Activated CD8-positive, alpha-beta T cell treated with anti-CD3 and anti-CD28 coated beads for 36 hours (primary cell): Measurements from ENCODE around the gene FAM3B. TPM values are rescaled to one million over a fixed set of nuclear protein-coding genes. Genes with fewer than 3 reads are reported as not detected.

Source experiments
- ATAC-seq: fragments of 200-7000 bp; cut with Tn5 transposase; one replicate; pipeline ENCODE4 v1.10.0; 2021; ENCODE audit warnings: mild to moderate bottlenecking, moderate library complexity
- CTCF ChIA-PET: fragments of 350-600 bp; sonication (Branson Sonifier 250); formaldehyde crosslinking; loops from one replicate; lab custom pipeline; 2021; ENCODE audit warnings: antibody characterized with exemption; lab: Charles Lee
- POLR2A ChIA-PET: fragments of 350-600 bp; sonication (Branson Sonifier 250); formaldehyde crosslinking; loops from one replicate; lab custom pipeline; 2021; ENCODE audit warnings: antibody characterized with exemption; lab: Charles Lee
- DNase-seq: peaks from one replicate; pipeline ENCODE4 v3.0.0-alpha.2; 2020
- H3K27ac Mint-ChIP-seq: one replicate; pipeline ENCODE4 v1.8.0; 2021; ENCODE audit warnings: mild to moderate bottlenecking, mixed read lengths
- H3K27me3 Mint-ChIP-seq: one replicate; pipeline ENCODE4 v1.8.0; 2021; ENCODE audit warnings: mixed read lengths
- H3K36me3 Mint-ChIP-seq: one replicate; pipeline ENCODE4 v1.8.0; 2021; ENCODE audit warnings: low read depth, mixed read lengths
- H3K4me1 Mint-ChIP-seq: one replicate; pipeline ENCODE4 v1.8.0; 2021; ENCODE audit warnings: low read depth, mixed read lengths
- H3K4me3 Mint-ChIP-seq: one replicate; pipeline ENCODE4 v1.8.0; 2021; ENCODE audit warnings: mild to moderate bottlenecking, moderate library complexity, mixed read lengths
- H3K9me3 Mint-ChIP-seq: one replicate; pipeline ENCODE4 v1.8.0; 2021; ENCODE audit warnings: mixed read lengths
- CTCF ChIP-seq: fragments of 200-600 bp; IDR thresholded peaks from one replicate; pipeline ENCODE4 v1.8.0; 2022; ENCODE audit warnings: antibody characterized with exemption, mild to moderate bottlenecking
- intact Hi-C: fragments of 100-400 bp; cut with micrococcal nuclease; formaldehyde crosslinking; loops from one replicate; pipeline ENCODE4 v1.10.0; 2022
- total RNA-seq, 2 experiments: library from RNA; stranded (reverse); gene quantifications; one replicate each; pipeline ENCODE4 v1.2.3, GENCODE V29; 2021

The FAM3B gene
- total RNA-seq, 2 experiments from 2014 or later, result not detected

GRCh38 chr21:41368735-41369104 is 52.1 kb downstream of the FAM3B start:
- ATAC-seq (no peak), DNase-seq (no peak)
- intact Hi-C loops, result no loop called here
- CTCF ChIA-PET, result interaction anchor here (0.6 to 1.9 kb wide), 4 partner anchors 11 to 85 kb away, joined by 3 to 12 read pairs (median 3); partner anchors contain the start of gene MX1
- Mint-ChIP-seq H3K36me3 (peaks cover 3% of the 10 kb centered on the region), H3K9me3 (no peaks in the 10 kb centered on the region), H3K27me3 (no peaks in the 10 kb centered on the region), H3K27ac (peak overlapping the region; percentile 92), H3K4me1 (peaks cover 69% of the 10 kb centered on the region), H3K4me3 (peak overlapping the region; percentile 70)
- no peak for TF ChIP-seq CTCF
- POLR2A ChIA-PET, result interaction anchor here (0.7 to 1.8 kb wide), 5 partner anchors 8 to 200 kb away, joined by 3 to 7 read pairs (median 4); partner anchors contain the start of genes MX1 and MX2

- ChIA-PET POLR2A (interaction anchor here (0.7 to 1.8 kb wide), 6 partner anchors 8 to 200 kb away, joined by 3 to 7 read pairs (median 4); partner anchors contain the start of gene MX2), CTCF (interaction anchor here (0.6 to 1.9 kb wide), 4 partner anchors 11 to 86 kb away, joined by 3 to 12 read pairs (median 3); partner anchors contain the start of gene MX1)
- H3K27ac Mint-ChIP-seq, result peak overlapping the region; percentile 92
- H3K36me3 Mint-ChIP-seq, result peaks cover 3% of the 10 kb centered on the region
- peaks cover 65% of the 10 kb centered on the region for H3K4me1 Mint-ChIP-seq
- H3K9me3 Mint-ChIP-seq, result no peaks in the 10 kb centered on the region
- peak overlapping the region; percentile 70 for H3K4me3 Mint-ChIP-seq
- ATAC-seq (peak; percentile 84), DNase-seq (peak; percentile 55)
- intact Hi-C loops, result no loop called here
- TF ChIP-seq CTCF, result peak; percentile 11
- H3K27me3 Mint-ChIP-seq, result no peaks in the 10 kb centered on the region
Observed at GRCh38 chr21:41369105-41369919, 52.7 kb downstream of the FAM3B start.

GRCh38 chr21:41369920-41370839 is 53.6 kb downstream of the FAM3B start:
- DNase-seq (peak; percentile 64), ATAC-seq (peak; percentile 31)
- Mint-ChIP-seq H3K4me3 (peak overlapping the region; percentile 70), H3K9me3 (no peaks in the 10 kb centered on the region), H3K27me3 (no peaks in the 10 kb centered on the region), H3K4me1 (peaks cover 63% of the 10 kb centered on the region), H3K27ac (peak overlapping the region; percentile 92), H3K36me3 (peaks cover 4% of the 10 kb centered on the region)
- CTCF ChIA-PET, result interaction anchor here (1.2 to 1.9 kb wide), 2 partner anchors 56 to 87 kb away, joined by 3 to 12 read pairs; partner anchors contain the start of gene MX1
- no peak for TF ChIP-seq CTCF
- intact Hi-C loops, result no loop called here
- POLR2A ChIA-PET, result interaction anchor here (0.7 to 1.8 kb wide), 6 partner anchors 9 to 201 kb away, joined by 3 to 7 read pairs (median 4); partner anchors contain the start of gene MX2

GRCh38 chr21:41370840-41371684 is 54.5 kb downstream of the FAM3B start:
- ChIA-PET POLR2A (no interaction called here), CTCF (interaction anchor here (1.7 to 2.6 kb wide), 2 partner anchors 40 to 88 kb away, joined by 5 to 10 read pairs; no protein-coding TSS in a partner anchor)
- TF ChIP-seq CTCF, result no peak
- H3K4me1 Mint-ChIP-seq, result peaks cover 62% of the 10 kb centered on the region
- H3K36me3 Mint-ChIP-seq, result peaks cover 2% of the 10 kb centered on the region
- H3K27me3 Mint-ChIP-seq, result no peaks in the 10 kb centered on the region
- intact Hi-C loops, result no loop called here
- no peak overlapping the region for H3K27ac Mint-ChIP-seq
- no peak for DNase-seq
- no peak for ATAC-seq
- no peaks in the 10 kb centered on the region for H3K9me3 Mint-ChIP-seq
- H3K4me3 Mint-ChIP-seq, result peak overlapping the region; percentile 5
